A549 treated with DMSO at 1 μM for 4 hours (cell line): ENCODE measurements around the gene CCDC57. TPM values are rescaled to one million over a fixed set of nuclear protein-coding genes. Genes with fewer than 3 reads are reported as not detected.

Source experiments
- total RNA-seq: library from RNA; stranded (reverse); fragments of 200-300 nt; extraction: Qiagen RNA extraction; gene quantifications from 5 replicates; pipeline ENCODE4 v1.2.3, GENCODE V29; 2022; ENCODE audit warnings: low read depth

Gene CCDC57
- 20.0 to 27.7 TPM (median 22.9 TPM) in 5 replicates for total RNA-seq

DNA sequence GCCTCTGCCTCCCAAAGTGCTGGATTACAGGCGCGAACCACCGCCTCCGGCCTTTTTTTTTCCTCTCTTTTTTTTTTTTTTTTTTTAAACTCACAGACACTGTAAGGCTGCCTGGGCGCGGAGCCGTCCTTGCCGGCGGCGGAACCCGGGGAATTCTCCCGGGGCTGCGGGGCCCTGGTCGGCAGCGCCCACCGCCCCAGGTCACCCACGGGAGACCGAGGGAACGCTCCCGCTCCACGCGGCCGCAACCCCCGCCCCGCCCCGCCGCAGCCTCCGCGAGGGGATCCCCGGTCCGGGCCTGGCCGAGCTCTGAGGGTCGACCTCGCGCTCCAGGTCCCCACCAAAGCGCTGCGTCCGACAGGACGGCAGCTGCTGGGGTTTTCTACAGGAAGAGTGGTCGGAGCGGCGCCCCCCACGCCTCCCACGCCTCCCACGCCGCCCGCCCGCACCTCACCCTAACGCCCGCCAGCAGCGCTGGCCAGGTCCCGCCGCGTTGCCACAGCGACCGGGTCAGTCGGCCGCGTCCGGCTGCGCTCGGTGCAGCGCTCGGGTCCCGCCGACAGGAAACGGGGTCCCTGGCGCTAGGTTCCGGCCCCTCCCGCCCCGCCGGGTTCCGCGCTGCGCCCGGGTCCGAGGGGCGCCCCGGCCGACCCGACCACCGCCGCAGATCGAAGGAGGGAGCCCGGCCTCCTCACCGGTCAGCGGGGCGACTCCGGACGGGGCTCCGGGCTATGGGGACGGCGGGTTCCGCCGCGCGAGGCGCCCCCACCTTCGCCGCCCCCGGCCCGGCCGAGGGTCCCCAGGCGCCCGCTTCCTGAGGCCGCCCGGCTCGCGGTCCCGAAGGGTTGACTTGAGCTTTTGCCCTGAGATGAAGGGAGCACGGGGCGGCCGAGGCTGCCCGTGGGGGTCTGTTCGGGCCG lies at the start of gene CCDC57:
Gene CCDC57, minus strand, starts transcription at position 512 of the 920 bp plus-strand sequence. CDS start 10,898 bp downstream, outside the sequence.

GRCh38 chr17:82228842-82229697 lies 16.4 kb upstream of the CCDC57 start, which contains the start of gene SLC16A3:
Gene SLC16A3 (plus strand): TSS chr17:82229042. CDS start chr17:82236009, 6,967 bp downstream.

GRCh38 chr17:82098169-82098938 lies 114.3 kb downstream of the CCDC57 start, which contains the start of gene FASN:
Gene FASN (minus strand): TSS chr17:82098236. CDS start chr17:82096445, 1,791 bp downstream.

DNA sequence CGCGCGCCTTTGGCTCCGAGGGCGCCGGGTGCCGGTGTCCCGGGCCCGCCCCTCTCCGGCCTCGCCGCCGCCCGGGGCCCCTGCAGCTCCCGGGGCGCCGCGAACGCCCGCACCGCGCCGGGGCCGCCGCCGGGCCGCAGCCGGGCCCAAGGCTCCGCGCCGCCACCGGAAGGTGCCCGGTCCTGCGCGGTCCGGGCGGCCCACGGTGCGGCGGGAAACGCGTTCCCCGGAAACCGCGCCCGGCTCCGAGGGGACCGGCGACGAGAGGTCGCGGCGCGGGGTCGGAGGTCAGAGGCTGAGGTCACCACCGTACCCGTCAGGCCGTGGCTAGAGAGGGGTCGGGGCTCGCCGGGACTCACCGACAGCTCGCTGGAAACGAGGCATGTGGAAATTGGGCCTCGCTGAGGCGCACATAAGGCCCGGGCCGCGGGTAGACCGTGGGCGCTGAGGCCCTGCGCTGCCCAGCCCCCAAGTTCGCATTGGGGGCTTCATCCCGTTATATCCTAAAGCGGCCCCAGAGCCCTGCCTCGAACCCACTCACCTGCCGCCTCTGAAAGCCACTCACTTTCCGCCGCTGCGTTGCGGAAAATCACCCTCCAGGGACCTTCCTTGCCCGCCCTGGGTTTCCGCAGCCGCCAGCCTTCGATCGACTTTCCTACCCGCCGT lies 146.9 kb downstream of the CCDC57 start, which contains the start of gene DUS1L:
Gene DUS1L, minus strand, starts transcription at position 167 of the 666 bp plus-strand sequence. CDS start 745 bp downstream, outside the sequence.

GRCh38 chr17:82051776-82052637 lies 160.6 kb downstream of the CCDC57 start, which contains the start of the genes GPS1 and RFNG:
Gene GPS1 (plus strand): TSS chr17:82051898. CDS start chr17:82051932, 34 bp downstream.
Gene RFNG (minus strand): TSS chr17:82051811. CDS start chr17:82051766, 45 bp downstream.

Other genes starting within 250 kb of the CCDC57 start
- gene ASPSCR1, start 235.2 kb downstream of the CCDC57 start, total RNA-seq: 19.1 to 31.5 TPM (median 27.7 TPM) in 5 replicates
- gene CENPX, start 190.0 kb downstream of the CCDC57 start, total RNA-seq: 156 to 199 TPM (median 185 TPM) in 5 replicates
- 7.7 to 18.4 TPM (median 14.2 TPM) in 5 replicates for gene LRRC45, start 189.5 kb downstream of the CCDC57 start, total RNA-seq
- 23.0 to 39.7 TPM (median 30.7 TPM) in 5 replicates for gene RAC3, start 181.2 kb downstream of the CCDC57 start, total RNA-seq
- 71.7 to 103 TPM (median 92.2 TPM) in 5 replicates for gene DCXR, start 175.1 kb downstream of the CCDC57 start, total RNA-seq
- 18.6 to 24.2 TPM (median 23.3 TPM) in 5 replicates for gene RFNG, start 161.0 kb downstream of the CCDC57 start, total RNA-seq
- 117 to 153 TPM (median 134 TPM) in 5 replicates for gene GPS1, start 160.9 kb downstream of the CCDC57 start, total RNA-seq
- 78.0 to 146 TPM (median 137 TPM) in 5 replicates for gene DUS1L, start 147.0 kb downstream of the CCDC57 start, total RNA-seq
- 117 to 149 TPM (median 134 TPM) in 5 replicates for gene FASN, start 114.6 kb downstream of the CCDC57 start, total RNA-seq
- 79.9 to 109 TPM (median 96.9 TPM) in 5 replicates for gene SLC16A3, start 16.2 kb upstream of the CCDC57 start, total RNA-seq
- gene CSNK1D, start 60.9 kb upstream of the CCDC57 start, total RNA-seq: 143 to 161 TPM (median 155 TPM) in 5 replicates
- 0.08 TPM in 1 of 5 replicates, not detected in the others for gene CD7, start 104.8 kb upstream of the CCDC57 start, total RNA-seq
- gene SECTM1, start 120.9 kb upstream of the CCDC57 start, total RNA-seq: 0.90 to 2.5 TPM (median 1.4 TPM) in 5 replicates
- 0.31 to 0.56 TPM (median 0.48 TPM) in 5 replicates for gene TEX19, start 146.4 kb upstream of the CCDC57 start, total RNA-seq
- not detected in 5 replicates for gene UTS2R, start 158.9 kb upstream of the CCDC57 start, total RNA-seq
- gene HEXD, start 205.5 kb upstream of the CCDC57 start, total RNA-seq: 9.4 to 13.8 TPM (median 13.5 TPM) in 5 replicates
- 19.0 to 25.8 TPM (median 24.4 TPM) in 5 replicates for gene OGFOD3, start 205.7 kb upstream of the CCDC57 start, total RNA-seq
- gene CYBC1, start 237.9 kb upstream of the CCDC57 start, total RNA-seq: 48.3 to 66.8 TPM (median 59.3 TPM) in 5 replicates
- 48.1 to 65.8 TPM (median 57.5 TPM) in 5 replicates for gene NARF, start 245.9 kb upstream of the CCDC57 start, total RNA-seq